ENCODE data around the gene WWTR1. TPM values are rescaled to one million over a fixed set of nuclear protein-coding genes. Genes with fewer than 3 reads are reported as not detected.

The WWTR1 gene
- total RNA-seq, 1 donor from 2014 or later: 15.0 TPM

DNA sequence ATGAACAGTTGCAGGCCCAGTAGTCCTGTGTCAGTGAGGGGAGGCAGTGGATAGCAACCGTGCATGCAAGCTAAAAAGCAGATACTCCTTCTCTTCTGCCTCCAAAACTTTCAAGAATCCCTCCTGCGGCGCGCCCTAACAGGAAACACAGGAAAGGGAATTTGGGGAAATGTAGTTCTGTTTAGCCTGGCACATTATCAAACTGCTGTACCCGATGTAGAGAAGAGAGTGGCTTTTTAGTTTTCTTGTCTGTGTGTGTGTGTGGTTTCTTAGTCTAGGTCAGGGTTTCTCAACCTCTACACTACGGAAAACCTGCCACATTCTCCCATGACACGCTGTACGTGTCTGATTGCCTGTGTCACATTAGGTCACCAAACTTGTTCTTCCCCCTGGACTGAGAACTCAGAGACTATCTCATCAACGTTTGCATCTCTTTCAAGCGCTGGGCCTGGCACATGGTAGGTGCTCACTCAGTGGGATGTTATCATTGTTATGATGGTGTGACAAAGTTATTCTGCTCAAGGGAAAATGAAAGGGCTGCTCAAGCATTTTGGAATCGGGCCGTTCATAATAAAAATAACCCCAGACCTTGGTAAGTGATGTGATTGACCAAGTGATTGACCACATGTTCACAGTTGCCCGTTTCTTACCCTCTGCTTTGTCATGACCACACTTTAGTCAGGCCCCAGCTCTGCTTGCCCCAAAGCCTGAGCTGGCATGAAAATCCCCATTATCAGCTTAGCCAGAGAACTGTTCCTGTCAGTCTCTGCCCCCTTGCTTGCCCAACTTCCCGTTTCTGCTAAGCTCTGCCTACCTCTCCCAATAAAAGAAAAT lies 150.1 kb downstream of the WWTR1 start:
- Mint-ChIP-seq H3K36me3 (ENCODE audit: insufficient read depth) (peaks cover 2% of the 10 kb centered on the region), H3K27me3 (no peaks in the 10 kb centered on the region), H3K4me1 (ENCODE audit: low read depth) (peaks cover 30% of the 10 kb centered on the region), H3K9me3 (ENCODE audit: low read depth) (no peaks in the 10 kb centered on the region), H3K27ac (peak overlapping the region; percentile 1), H3K4me3 (ENCODE audit: low read depth) (no peak overlapping the region)
- no peak for DNase-seq (ENCODE audit: low spot score, unreplicated experiment)
- TF ChIP-seq, protein P1, sequence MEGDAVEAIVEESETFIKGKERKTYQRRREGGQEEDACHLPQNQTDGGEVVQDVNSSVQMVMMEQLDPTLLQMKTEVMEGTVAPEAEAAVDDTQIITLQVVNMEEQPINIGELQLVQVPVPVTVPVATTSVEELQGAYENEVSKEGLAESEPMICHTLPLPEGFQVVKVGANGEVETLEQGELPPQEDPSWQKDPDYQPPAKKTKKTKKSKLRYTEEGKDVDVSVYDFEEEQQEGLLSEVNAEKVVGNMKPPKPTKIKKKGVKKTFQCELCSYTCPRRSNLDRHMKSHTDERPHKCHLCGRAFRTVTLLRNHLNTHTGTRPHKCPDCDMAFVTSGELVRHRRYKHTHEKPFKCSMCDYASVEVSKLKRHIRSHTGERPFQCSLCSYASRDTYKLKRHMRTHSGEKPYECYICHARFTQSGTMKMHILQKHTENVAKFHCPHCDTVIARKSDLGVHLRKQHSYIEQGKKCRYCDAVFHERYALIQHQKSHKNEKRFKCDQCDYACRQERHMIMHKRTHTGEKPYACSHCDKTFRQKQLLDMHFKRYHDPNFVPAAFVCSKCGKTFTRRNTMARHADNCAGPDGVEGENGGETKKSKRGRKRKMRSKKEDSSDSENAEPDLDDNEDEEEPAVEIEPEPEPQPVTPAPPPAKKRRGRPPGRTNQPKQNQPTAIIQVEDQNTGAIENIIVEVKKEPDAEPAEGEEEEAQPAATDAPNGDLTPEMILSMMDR (IDR thresholded peaks at IDR 0.05; ENCODE audit: unreplicated experiment): no peak

DNA sequence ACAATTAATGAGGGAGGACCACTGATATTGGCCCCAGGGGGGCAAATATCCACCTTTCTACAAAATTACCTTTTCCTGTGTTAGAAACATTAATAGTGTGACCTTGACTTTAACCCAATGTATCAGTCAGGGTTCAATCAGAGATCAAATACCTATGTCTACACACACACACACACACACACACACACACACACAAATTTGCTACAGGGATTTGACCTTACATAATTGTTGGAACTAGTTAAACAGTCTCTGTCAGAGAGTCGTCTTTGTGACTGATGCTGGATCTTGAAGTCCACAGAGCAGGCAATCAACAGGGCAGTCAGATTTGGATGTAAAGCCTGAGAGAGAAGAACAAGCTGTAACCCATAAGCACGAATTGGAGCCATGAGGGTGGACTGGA lies 150.9 kb downstream of the WWTR1 start:
- peak overlapping the region; percentile 29 for H3K27ac Mint-ChIP-seq
- H3K4me3 Mint-ChIP-seq (ENCODE audit: low read depth): no peak overlapping the region
- TF ChIP-seq, protein P1 (IDR thresholded peaks at IDR 0.05; ENCODE audit: unreplicated experiment): no peak
- peaks cover 2% of the 10 kb centered on the region for H3K36me3 Mint-ChIP-seq (ENCODE audit: insufficient read depth)
- DNase-seq (ENCODE audit: low spot score, unreplicated experiment): no peak
- H3K9me3 Mint-ChIP-seq (ENCODE audit: low read depth): no peaks in the 10 kb centered on the region
- H3K4me1 Mint-ChIP-seq (ENCODE audit: low read depth): peaks cover 23% of the 10 kb centered on the region
- no peaks in the 10 kb centered on the region for H3K27me3 Mint-ChIP-seq

DNA sequence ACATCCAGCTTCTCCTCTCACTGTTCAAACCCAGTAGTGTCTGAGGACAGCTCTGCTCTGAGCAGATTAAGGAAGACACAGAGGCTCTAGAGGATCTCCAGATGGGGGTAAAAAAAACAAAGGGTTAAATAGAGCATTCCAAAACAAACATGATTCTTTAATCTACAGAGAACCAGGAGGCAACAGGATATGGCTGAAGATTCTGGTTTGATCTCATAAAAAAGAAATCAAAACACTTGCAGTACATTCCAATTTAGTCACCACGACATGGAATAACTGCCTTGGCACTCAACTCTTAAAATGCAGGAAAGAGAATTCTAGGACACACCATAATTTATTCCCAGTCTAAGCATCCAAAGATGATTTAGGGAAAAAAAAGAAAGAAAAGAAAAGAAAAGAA lies 151.3 kb downstream of the WWTR1 start:
- Mint-ChIP-seq H3K36me3 (ENCODE audit: insufficient read depth) (peaks cover 3% of the 10 kb centered on the region), H3K27ac (no peak overlapping the region), H3K9me3 (ENCODE audit: low read depth) (no peaks in the 10 kb centered on the region)

DNA sequence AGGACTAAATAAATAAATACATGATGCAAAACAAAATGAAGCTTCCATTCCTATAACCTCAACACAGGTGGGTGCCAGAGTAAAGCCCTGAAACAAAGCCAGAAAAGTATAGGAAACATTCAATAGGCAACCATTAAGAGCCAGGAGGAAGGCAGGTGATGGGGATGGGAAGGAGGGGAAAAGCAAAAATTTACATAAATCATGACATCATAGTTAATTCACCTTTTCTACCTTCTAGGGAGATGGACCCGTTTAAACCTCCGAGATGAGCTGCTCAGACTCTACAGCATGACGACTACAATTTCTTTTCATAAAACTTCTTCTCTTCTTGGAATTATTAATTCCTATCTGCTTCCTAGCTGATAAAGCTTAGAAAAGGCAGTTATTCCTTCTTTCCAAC lies 155.4 kb downstream of the WWTR1 start:
- TF ChIP-seq, protein P1 (IDR thresholded peaks at IDR 0.05; ENCODE audit: unreplicated experiment): no peak
- no peak overlapping the region for H3K27ac Mint-ChIP-seq
- H3K27me3 Mint-ChIP-seq: no peaks in the 10 kb centered on the region
- H3K4me1 Mint-ChIP-seq (ENCODE audit: low read depth): peaks cover 9% of the 10 kb centered on the region
- no peaks in the 10 kb centered on the region for H3K9me3 Mint-ChIP-seq (ENCODE audit: low read depth)
- H3K36me3 Mint-ChIP-seq (ENCODE audit: insufficient read depth): peaks cover 14% of the 10 kb centered on the region
- no peak for DNase-seq (ENCODE audit: low spot score, unreplicated experiment)
- no peak overlapping the region for H3K4me3 Mint-ChIP-seq (ENCODE audit: low read depth)

More for the DNA sequence above, 151.3 kb downstream of the WWTR1 start:
- DNase-seq (ENCODE audit: low spot score, unreplicated experiment): no peak
- Mint-ChIP-seq H3K4me1 (ENCODE audit: low read depth) (peaks cover 23% of the 10 kb centered on the region), H3K27me3 (no peaks in the 10 kb centered on the region), H3K4me3 (ENCODE audit: low read depth) (no peak overlapping the region)
- TF ChIP-seq, protein P1 (IDR thresholded peaks at IDR 0.05; ENCODE audit: unreplicated experiment): no peak

DNA sequence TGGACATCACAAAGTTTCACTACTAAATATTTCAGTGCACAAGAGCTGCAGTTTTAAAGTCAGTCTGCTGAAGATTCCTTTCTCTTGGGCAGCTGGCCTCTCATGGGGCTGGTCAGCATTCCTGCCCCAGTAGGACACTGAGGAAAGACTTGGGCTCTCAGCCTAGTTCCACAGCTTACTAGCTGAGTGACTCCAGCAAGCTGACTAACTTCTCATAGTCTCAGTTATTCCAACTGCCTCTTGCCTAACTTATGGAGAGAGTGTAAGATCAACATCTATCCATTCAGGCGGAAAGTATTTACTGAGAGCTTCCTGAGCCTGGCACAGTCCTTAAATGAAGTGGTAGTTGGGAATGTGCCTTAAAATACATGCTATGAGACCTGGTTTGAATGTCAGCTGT lies 156.3 kb downstream of the WWTR1 start:
- H3K9me3 Mint-ChIP-seq (ENCODE audit: low read depth): no peaks in the 10 kb centered on the region
- no peak overlapping the region for H3K4me3 Mint-ChIP-seq (ENCODE audit: low read depth)
- peaks cover 2% of the 10 kb centered on the region for H3K4me1 Mint-ChIP-seq (ENCODE audit: low read depth)
- no peaks in the 10 kb centered on the region for H3K27me3 Mint-ChIP-seq
- H3K27ac Mint-ChIP-seq: no peak overlapping the region
- peaks cover 14% of the 10 kb centered on the region for H3K36me3 Mint-ChIP-seq (ENCODE audit: insufficient read depth)
- TF ChIP-seq, protein P1 (IDR thresholded peaks at IDR 0.05; ENCODE audit: unreplicated experiment): no peak
- DNase-seq (ENCODE audit: low spot score, unreplicated experiment): no peak

Measured in progenitor cell of endocrine pancreas (in vitro differentiated cells).